A673 (cell line): ENCODE measurements around the gene PRR11. TPM values are rescaled to one million over a fixed set of nuclear protein-coding genes. Genes with fewer than 3 reads are reported as not detected.

ENCODE experiments used
- BruUV-seq: library from RNA; stranded (reverse); fragments of 400-500 nt; replicated peaks from 2 replicates; lab custom pipeline; 2021; lab: Mats Ljungman, UMichigan
- CTCF ChIA-PET: fragments of 300-600 bp; sonication (Branson Sonifier 250); formaldehyde crosslinking; loops from one replicate; lab custom pipeline; 2022; ENCODE audit warnings: antibody characterized with exemption; lab: Charles Lee
- POLR2A ChIA-PET: fragments of 300-600 bp; sonication (Branson Sonifier 250); formaldehyde crosslinking; loops from one replicate; lab custom pipeline; 2022; ENCODE audit warnings: antibody characterized with exemption; ENCODE audit not compliant: low non-redundant PET; lab: Charles Lee
- DNase-seq: peaks from one replicate; pipeline ENCODE4 v3.0.0-alpha.2; 2015; ENCODE audit warnings: low spot score
- H3K27ac ChIP-seq: fragments of 200-600 bp; sonication (generic); 2 replicates; pipeline ENCODE4 v1.5.1; 2016; ENCODE audit warnings: mixed run types, low read depth, mild to moderate bottlenecking, mixed read lengths, antibody characterized with exemption, low read length; ENCODE audit not compliant: poor library complexity, severe bottlenecking
- H3K27me3 ChIP-seq: fragments of 200-600 bp; sonication (generic); replicated peaks from 2 replicates; pipeline ENCODE4 v1.6.1; 2017; ENCODE audit warnings: mixed run types, low read depth, mild to moderate bottlenecking, mixed read lengths, antibody characterized with exemption, low read length; ENCODE audit not compliant: insufficient read depth, poor library complexity
- H3K36me3 ChIP-seq: fragments of 200-600 bp; sonication (generic); 2 replicates; pipeline ENCODE4 v1.6.1; 2016; ENCODE audit warnings: mixed run types, mild to moderate bottlenecking, mixed read lengths, antibody characterized with exemption, low read length; ENCODE audit not compliant: insufficient read depth, poor library complexity, severe bottlenecking
- H3K4me1 ChIP-seq: fragments of 200-600 bp; sonication (generic); 2 replicates; pipeline ENCODE4 v1.6.1; 2017; ENCODE audit warnings: mixed run types, mild to moderate bottlenecking, mixed read lengths, antibody characterized with exemption, low read length; ENCODE audit not compliant: insufficient read depth, poor library complexity, severe bottlenecking
- H3K4me3 ChIP-seq: fragments of 200-600 bp; sonication (generic); 2 replicates; pipeline ENCODE4 v1.5.1; 2016; ENCODE audit warnings: low read depth, mixed run types, mild to moderate bottlenecking, mixed read lengths, low read length; ENCODE audit not compliant: poor library complexity, severe bottlenecking
- H3K9me3 ChIP-seq: fragments of 200-600 bp; sonication (generic); 2 replicates; pipeline ENCODE4 v1.6.1; 2016; ENCODE audit warnings: mixed run types, low read depth, mild to moderate bottlenecking, mixed read lengths, antibody characterized with exemption, low read length; ENCODE audit not compliant: poor library complexity, severe bottlenecking
- CTCF ChIP-seq: fragments of 300-800, 200-600 bp; sonication (generic); conservative IDR thresholded peaks from 2 replicates; pipeline ENCODE4 v1.5.1; 2017; ENCODE audit warnings: low read depth, mild to moderate bottlenecking, antibody characterized with exemption, low read length, moderate library complexity, mixed read lengths
- EZH2 ChIP-seq: fragments of 200-600 bp; sonication (generic); IDR thresholded peaks from 2 replicates; pipeline ENCODE4 v1.6.1; 2017; ENCODE audit warnings: borderline replicate concordance, low read depth, mild to moderate bottlenecking, mixed read lengths, antibody characterized with exemption, low read length; ENCODE audit not compliant: poor library complexity, severe bottlenecking
- intact Hi-C: fragments of 100-400 bp; cut with micrococcal nuclease; formaldehyde crosslinking; loops from one replicate; pipeline ENCODE4 v1.10.0; 2022; ENCODE audit not compliant: unreplicated experiment
- total RNA-seq: library from RNA; stranded (reverse); gene quantifications from 2 replicates; pipeline ENCODE4 v1.2.3, GENCODE V29; 2021

PRR11 gene
- total RNA-seq, 1 experiment from 2014 or later: 123 TPM

GRCh38 chr17:59167571-59168001 lies 12.0 kb downstream of the PRR11 start:
- intact Hi-C loops: no loop called here
- Histone ChIP-seq H3K4me1 (peaks cover 9% of the 10 kb centered on the region), H3K27me3 (no peaks in the 10 kb centered on the region), H3K9me3 (no peaks in the 10 kb centered on the region), H3K36me3 (peaks cover 42% of the 10 kb centered on the region), H3K27ac (no peak overlapping the region), H3K4me3 (no peak overlapping the region)
- TF ChIP-seq EZH2: no peak
- TF ChIP-seq CTCF: no peak
- ChIA-PET CTCF (no interaction called here), POLR2A (no interaction called here)
- BruUV-seq: no TSS peak
- no peak for DNase-seq

- ChIA-PET POLR2A (no interaction called here), CTCF (no interaction called here)
- no TSS peak for BruUV-seq
- H3K4me3 ChIP-seq: no peak overlapping the region
- H3K4me1 ChIP-seq: no peaks in the 10 kb centered on the region
- TF ChIP-seq CTCF (no peak), EZH2 (no peak)
- no peak for DNase-seq
- no peaks in the 10 kb centered on the region for H3K9me3 ChIP-seq
- H3K27me3 ChIP-seq: no peaks in the 10 kb centered on the region
- peaks cover 53% of the 10 kb centered on the region for H3K36me3 ChIP-seq
- H3K27ac ChIP-seq: no peak overlapping the region
- intact Hi-C loops: no loop called here
Observed at GRCh38 chr17:59172436-59173004, 17.0 kb downstream of the PRR11 start.

DNA sequence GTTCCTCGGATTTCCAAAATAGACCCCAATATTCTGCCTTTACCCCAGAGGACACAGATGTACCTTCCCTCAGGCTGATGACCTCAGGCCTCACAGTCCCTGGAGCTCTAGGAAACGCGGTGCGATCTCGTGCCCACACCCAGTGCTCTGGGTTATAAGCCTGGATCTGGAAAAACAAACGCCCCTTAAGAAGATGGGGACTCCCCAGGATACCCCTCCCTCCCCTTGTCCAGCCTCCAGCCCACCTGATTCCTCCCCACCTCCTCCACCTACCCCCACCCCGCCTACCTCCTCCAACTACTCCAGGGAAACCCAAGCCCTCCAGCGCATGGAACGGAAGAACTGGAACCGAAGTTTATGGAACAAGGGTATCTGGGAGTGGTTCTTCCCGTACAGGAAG lies 19.1 kb downstream of the PRR11 start:
- no peaks in the 10 kb centered on the region for H3K4me1 ChIP-seq
- ChIA-PET POLR2A (no interaction called here), CTCF (no interaction called here)
- H3K36me3 ChIP-seq: peaks cover 48% of the 10 kb centered on the region
- DNase-seq: no peak
- BruUV-seq: no TSS peak
- no peaks in the 10 kb centered on the region for H3K27me3 ChIP-seq
- no peak overlapping the region for H3K27ac ChIP-seq
- no peaks in the 10 kb centered on the region for H3K9me3 ChIP-seq
- H3K4me3 ChIP-seq: no peak overlapping the region
- TF ChIP-seq CTCF: no peak
- TF ChIP-seq EZH2: no peak
- intact Hi-C loops: no loop called here
